OCI-LY7 (cell line): ENCODE measurements around the gene INTS3.

ENCODE experiments used
- EZH2phosphoT487 ChIP-seq: fragments of 200-600 bp; sonication (generic); IDR thresholded peaks from 2 replicates; pipeline ENCODE4 v1.6.1; 2018; ENCODE audit warnings: low read depth, borderline replicate concordance, mild to moderate bottlenecking, mixed run types, antibody characterized with exemption, low read length, moderate library complexity, mixed read lengths
- TF ChIP-seq, protein P1 (sequence below): fragments of 200-600 bp; sonication (generic); conservative IDR thresholded peaks from 2 replicates; pipeline ENCODE4 v1.5.1; 2014; ENCODE audit warnings: mild to moderate bottlenecking, antibody characterized with exemption, low read length, moderate library complexity, mixed read lengths

DNA sequence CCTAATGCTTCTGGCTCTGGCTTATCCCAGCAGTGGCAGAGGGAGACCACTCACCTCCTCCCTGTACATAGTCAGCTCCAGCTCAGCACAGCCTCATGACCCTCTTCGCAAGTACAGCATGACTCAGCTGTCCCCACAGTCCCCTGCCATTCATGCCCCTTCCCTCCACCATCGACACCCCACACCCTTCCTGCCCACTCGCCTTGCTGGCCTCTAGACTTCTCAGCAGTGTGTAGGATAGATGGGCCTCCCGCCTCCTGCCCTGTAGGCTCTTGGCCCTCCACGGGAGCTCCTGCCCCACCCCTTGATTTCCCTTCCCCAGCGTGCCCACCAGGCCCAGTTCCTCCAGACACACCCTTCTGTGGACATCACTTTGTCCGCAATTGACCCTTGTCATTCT, 39.6 kb upstream of the INTS3 start:
- TF ChIP-seq, protein P1, sequence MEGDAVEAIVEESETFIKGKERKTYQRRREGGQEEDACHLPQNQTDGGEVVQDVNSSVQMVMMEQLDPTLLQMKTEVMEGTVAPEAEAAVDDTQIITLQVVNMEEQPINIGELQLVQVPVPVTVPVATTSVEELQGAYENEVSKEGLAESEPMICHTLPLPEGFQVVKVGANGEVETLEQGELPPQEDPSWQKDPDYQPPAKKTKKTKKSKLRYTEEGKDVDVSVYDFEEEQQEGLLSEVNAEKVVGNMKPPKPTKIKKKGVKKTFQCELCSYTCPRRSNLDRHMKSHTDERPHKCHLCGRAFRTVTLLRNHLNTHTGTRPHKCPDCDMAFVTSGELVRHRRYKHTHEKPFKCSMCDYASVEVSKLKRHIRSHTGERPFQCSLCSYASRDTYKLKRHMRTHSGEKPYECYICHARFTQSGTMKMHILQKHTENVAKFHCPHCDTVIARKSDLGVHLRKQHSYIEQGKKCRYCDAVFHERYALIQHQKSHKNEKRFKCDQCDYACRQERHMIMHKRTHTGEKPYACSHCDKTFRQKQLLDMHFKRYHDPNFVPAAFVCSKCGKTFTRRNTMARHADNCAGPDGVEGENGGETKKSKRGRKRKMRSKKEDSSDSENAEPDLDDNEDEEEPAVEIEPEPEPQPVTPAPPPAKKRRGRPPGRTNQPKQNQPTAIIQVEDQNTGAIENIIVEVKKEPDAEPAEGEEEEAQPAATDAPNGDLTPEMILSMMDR = no peak
- TF ChIP-seq EZH2phosphoT487 = no peak
